ENCODE data around the gene SND1. TPM values are rescaled to one million over a fixed set of nuclear protein-coding genes. Genes with fewer than 3 reads are reported as not detected.
A peak's percentile ranks its signal among the peaks of the same experiment; 100 is the strongest.

The SND1 gene
- total RNA-seq, 1 donor from 2014 or later = 165 TPM

DNA sequence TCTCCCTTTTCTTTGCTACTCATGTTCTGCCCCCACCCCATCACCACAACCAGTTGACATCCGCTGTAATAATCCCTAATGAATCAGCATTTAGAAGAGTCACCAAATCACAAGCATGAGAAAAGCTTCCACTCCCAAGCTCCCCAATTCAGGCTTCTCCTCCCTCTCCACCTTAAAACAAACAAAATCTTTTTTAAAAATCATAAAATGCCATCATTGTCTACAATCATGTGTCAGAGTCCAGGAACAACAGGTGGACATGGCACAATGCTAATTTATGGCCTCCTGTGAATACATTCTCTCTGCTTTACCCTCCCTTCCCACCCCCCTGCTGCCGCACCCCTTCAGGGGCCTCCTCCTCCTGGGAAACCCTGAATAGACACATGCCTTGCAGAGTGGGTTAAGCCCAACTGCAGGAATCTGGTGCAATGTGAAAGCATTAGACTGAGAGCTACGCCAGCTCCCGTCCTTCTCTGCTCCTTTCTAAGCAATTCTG is 375.5 kb downstream of the SND1 start:
- no peak for DNase-seq
- Mint-ChIP-seq H3K36me3 (ENCODE audit: unreplicated experiment) (peaks cover 7% of the 10 kb centered on the region), H3K27ac (ENCODE audit: unreplicated experiment) (peak overlapping the region; percentile 39), H3K4me3 (ENCODE audit: unreplicated experiment) (peak overlapping the region; percentile 90), H3K9me3 (ENCODE audit: unreplicated experiment) (peaks cover 23% of the 10 kb centered on the region), H3K4me1 (ENCODE audit: low read depth, unreplicated experiment) (peaks cover 52% of the 10 kb centered on the region), H3K27me3 (ENCODE audit: unreplicated experiment) (peaks cover 14% of the 10 kb centered on the region)
- no peak for TF ChIP-seq CTCF (IDR thresholded peaks at IDR 0.05; ENCODE audit: partially characterized antibody, unreplicated experiment)

DNA sequence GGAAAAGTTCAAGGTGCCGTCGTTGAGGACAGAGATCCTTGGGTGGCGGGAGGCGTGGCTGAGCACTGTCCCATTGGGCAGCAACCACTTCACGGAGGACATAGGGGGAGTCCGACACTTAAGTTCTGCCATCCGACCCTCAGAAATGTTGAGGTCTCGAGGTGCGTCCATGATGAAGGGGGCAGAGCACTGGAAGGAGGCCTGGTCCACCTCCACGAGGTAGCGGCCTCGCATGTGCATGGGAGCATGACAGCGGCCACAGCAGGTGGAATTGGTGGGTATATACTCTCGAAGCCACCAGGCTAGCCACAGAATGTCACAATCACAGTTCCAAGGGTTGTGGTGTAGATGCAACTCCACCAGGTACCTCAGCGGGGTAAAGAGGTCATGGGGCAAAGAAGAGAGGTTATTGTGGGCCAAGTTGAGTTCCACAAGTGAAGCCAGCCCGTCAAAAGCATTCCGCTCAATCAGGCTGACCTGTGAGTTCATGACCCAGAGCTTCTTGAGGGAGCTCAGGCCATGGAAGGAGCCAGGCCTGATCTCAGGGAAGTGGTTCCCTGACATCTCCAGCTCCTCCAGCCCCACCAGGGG is 377.5 kb downstream of the SND1 start:
- peaks cover 7% of the 10 kb centered on the region for H3K36me3 Mint-ChIP-seq (ENCODE audit: unreplicated experiment)
- no peak overlapping the region for H3K27ac Mint-ChIP-seq (ENCODE audit: unreplicated experiment)
- no peak for TF ChIP-seq CTCF (IDR thresholded peaks at IDR 0.05; ENCODE audit: partially characterized antibody, unreplicated experiment)
- H3K9me3 Mint-ChIP-seq (ENCODE audit: unreplicated experiment) = peaks cover 30% of the 10 kb centered on the region
- peaks cover 15% of the 10 kb centered on the region for H3K27me3 Mint-ChIP-seq (ENCODE audit: unreplicated experiment)
- peak overlapping the region; percentile 90 for H3K4me3 Mint-ChIP-seq (ENCODE audit: unreplicated experiment)
- DNase-seq = no peak
- H3K4me1 Mint-ChIP-seq (ENCODE audit: low read depth, unreplicated experiment) = peaks cover 41% of the 10 kb centered on the region

DNA sequence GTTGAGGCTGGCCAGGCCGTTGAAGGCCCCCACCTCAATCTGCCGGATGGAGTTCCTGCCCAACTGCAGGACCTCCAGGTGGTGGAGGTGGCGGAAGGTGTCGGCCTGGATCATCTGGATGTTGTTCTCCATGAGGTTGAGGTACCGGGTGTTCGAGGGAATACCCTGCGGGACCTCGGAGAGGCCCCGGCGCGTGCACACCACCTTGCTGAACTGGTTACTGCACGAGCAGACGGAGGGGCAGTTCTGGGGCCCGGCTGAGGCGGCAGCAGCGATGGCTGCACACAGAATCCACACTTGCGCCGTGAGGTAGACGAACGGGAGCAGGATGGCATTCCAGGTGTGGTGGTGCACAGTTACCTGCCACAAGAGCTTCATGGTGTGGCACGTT is 378.3 kb downstream of the SND1 start:
- Mint-ChIP-seq H3K36me3 (ENCODE audit: unreplicated experiment) (peaks cover 7% of the 10 kb centered on the region), H3K27me3 (ENCODE audit: unreplicated experiment) (peaks cover 15% of the 10 kb centered on the region), H3K4me3 (ENCODE audit: unreplicated experiment) (peak overlapping the region; percentile 90), H3K27ac (ENCODE audit: unreplicated experiment) (peak overlapping the region; percentile 85), H3K4me1 (ENCODE audit: low read depth, unreplicated experiment) (peaks cover 38% of the 10 kb centered on the region), H3K9me3 (ENCODE audit: unreplicated experiment) (peaks cover 30% of the 10 kb centered on the region)
- no peak for DNase-seq
- TF ChIP-seq CTCF (IDR thresholded peaks at IDR 0.05; ENCODE audit: partially characterized antibody, unreplicated experiment) = no peak

GRCh38 chr7:128030654-128031611 is 378.9 kb downstream of the SND1 start, which contains the start of gene LRRC4:
TSS of gene LRRC4 (minus strand) at chr7:128031437. CDS start at chr7:128030640, 797 bp downstream.
- peaks cover 33% of the 10 kb centered on the region for H3K4me1 Mint-ChIP-seq (ENCODE audit: low read depth, unreplicated experiment)
- H3K27ac Mint-ChIP-seq (ENCODE audit: unreplicated experiment) = peak within 1 kb of the TSS; percentile 92
- peaks cover 30% of the 10 kb centered on the region for H3K9me3 Mint-ChIP-seq (ENCODE audit: unreplicated experiment)
- H3K36me3 Mint-ChIP-seq (ENCODE audit: unreplicated experiment) = peaks cover 7% of the 10 kb centered on the region
- DNase-seq = peak; percentile 56
- H3K4me3 Mint-ChIP-seq (ENCODE audit: unreplicated experiment) = peak within 1 kb of the TSS; percentile 90
- peaks cover 13% of the 10 kb centered on the region for H3K27me3 Mint-ChIP-seq (ENCODE audit: unreplicated experiment)
- no peak for TF ChIP-seq CTCF (IDR thresholded peaks at IDR 0.05; ENCODE audit: partially characterized antibody, unreplicated experiment)
